Liver (tissue), 3 donors: ENCODE data around the gene CDKN2B-AS1.

Source experiments
- FOXA1 ChIP-seq: IDR thresholded peaks from 2 replicates; pipeline ENCODE4 v1.6.1; 2016; ENCODE audit warnings: antibody characterized with exemption
- FOXA2 ChIP-seq: IDR thresholded peaks from 2 replicates; pipeline ENCODE4 v1.6.1; 2016; ENCODE audit warnings: antibody characterized with exemption
- GABPA ChIP-seq, 2 donors: IDR thresholded peaks in 1 of 2; conservative IDR thresholded peaks in 1 of 2; 2 replicates each; pipeline ENCODE4 v1.6.1; 2016; ENCODE audit warnings: antibody characterized with exemption in 2 of 2, mild to moderate bottlenecking in 1 of 2, moderate library complexity in 1 of 2
- JUND ChIP-seq, 2 donors: IDR thresholded peaks; 2 replicates each; pipeline ENCODE4 v1.6.1; 2016; ENCODE audit warnings: antibody characterized with exemption in 2 of 2
- RAD21 ChIP-seq, 2 donors: IDR thresholded peaks; 2 replicates each; pipeline ENCODE4 v1.6.1; 2016; ENCODE audit warnings: antibody characterized with exemption in 2 of 2, mild to moderate bottlenecking in 2 of 2
- YY1 ChIP-seq: IDR thresholded peaks from 2 replicates; pipeline ENCODE4 v1.6.1; 2016; ENCODE audit warnings: antibody characterized with exemption, mild to moderate bottlenecking
- TF ChIP-seq, protein P1 (sequence below): fragments of 150-350 bp; IDR thresholded peaks from 2 replicates; pipeline ENCODE4 v1.5.1; 2017; ENCODE audit warnings: improper control_type of control experiment, low read depth, low read length; ENCODE audit not compliant: missing input control
- TF ChIP-seq, protein P2 (sequence below): IDR thresholded peaks from 2 replicates; pipeline ENCODE4 v1.6.1; 2016; ENCODE audit warnings: antibody characterized with exemption
- TF ChIP-seq, protein P3 (sequence below): IDR thresholded peaks from 2 replicates; pipeline ENCODE4 v1.6.1; 2016; ENCODE audit warnings: antibody characterized with exemption
- donor health status: healthy.
- donor health status: healthy.

DNA sequence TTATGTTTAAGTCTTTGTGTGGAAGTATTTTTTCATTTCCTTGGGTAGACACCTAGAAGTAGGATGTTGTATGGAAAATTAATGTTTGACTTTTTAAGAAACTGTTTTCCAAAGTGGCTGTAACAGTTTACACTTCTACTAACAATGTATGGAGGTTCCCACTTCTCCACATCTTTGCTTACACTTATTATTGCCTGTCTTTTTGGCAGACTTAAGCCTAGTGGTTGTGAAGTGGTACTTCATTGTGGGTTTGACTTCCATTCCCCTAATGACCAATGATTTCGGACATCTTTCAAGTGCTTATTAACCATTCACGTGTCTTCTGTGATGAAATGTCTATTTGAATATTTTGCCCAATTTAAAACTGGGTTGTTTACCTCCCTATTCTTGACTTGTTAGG lies 106.0 kb downstream of the CDKN2B-AS1 start:
- TF ChIP-seq, protein P1, sequence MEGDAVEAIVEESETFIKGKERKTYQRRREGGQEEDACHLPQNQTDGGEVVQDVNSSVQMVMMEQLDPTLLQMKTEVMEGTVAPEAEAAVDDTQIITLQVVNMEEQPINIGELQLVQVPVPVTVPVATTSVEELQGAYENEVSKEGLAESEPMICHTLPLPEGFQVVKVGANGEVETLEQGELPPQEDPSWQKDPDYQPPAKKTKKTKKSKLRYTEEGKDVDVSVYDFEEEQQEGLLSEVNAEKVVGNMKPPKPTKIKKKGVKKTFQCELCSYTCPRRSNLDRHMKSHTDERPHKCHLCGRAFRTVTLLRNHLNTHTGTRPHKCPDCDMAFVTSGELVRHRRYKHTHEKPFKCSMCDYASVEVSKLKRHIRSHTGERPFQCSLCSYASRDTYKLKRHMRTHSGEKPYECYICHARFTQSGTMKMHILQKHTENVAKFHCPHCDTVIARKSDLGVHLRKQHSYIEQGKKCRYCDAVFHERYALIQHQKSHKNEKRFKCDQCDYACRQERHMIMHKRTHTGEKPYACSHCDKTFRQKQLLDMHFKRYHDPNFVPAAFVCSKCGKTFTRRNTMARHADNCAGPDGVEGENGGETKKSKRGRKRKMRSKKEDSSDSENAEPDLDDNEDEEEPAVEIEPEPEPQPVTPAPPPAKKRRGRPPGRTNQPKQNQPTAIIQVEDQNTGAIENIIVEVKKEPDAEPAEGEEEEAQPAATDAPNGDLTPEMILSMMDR, result peak; percentile 10
- TF ChIP-seq JUND (IDR thresholded peaks at IDR 0.05), result no peak
- no peak for TF ChIP-seq RAD21 (IDR thresholded peaks at IDR 0.05)
- no peak for TF ChIP-seq GABPA (IDR thresholded peaks at IDR 0.05 in 1 of 2, conservative IDR thresholded peaks at IDR 0.05 in 1 of 2)
- TF ChIP-seq, protein P2, sequence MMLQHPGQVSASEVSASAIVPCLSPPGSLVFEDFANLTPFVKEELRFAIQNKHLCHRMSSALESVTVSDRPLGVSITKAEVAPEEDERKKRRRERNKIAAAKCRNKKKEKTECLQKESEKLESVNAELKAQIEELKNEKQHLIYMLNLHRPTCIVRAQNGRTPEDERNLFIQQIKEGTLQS, result no peak
- TF ChIP-seq, protein P3, sequence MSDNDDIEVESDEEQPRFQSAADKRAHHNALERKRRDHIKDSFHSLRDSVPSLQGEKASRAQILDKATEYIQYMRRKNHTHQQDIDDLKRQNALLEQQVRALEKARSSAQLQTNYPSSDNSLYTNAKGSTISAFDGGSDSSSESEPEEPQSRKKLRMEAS, result no peak
- no peak for TF ChIP-seq YY1
- no peak for TF ChIP-seq FOXA2
- TF ChIP-seq FOXA1, result no peak
